Measurements from ENCODE around the gene ATRAID. TPM values are rescaled to one million over a fixed set of nuclear protein-coding genes. Genes with fewer than 3 reads are reported as not detected.
"Not testable (repeated sequence)": the region's sequence is repeated elsewhere in the genome, so short reads cannot be mapped to it uniquely, and the experiment has no call there.

The ATRAID gene
- total RNA-seq, 1 donor from 2014 or later = 150 TPM

- intact Hi-C loops (cut with DNase I) = loop anchor here (5.0 kb wide), 1 partner anchor 54 kb away; the partner anchor contains the start of gene PREB
- H3K27ac ChIP-seq = peak overlapping the region; percentile 68
Measured at GRCh38 chr2:27186613-27187345, 25.1 kb upstream of the ATRAID start.

GRCh38 chr2:27189989-27190388, 21.9 kb upstream of the ATRAID start:
- Histone ChIP-seq H3K36me3 (no peaks in the 10 kb centered on the region), H3K27me3 (no peaks in the 10 kb centered on the region), H3K4me3 (no peak overlapping the region), H3K27ac (no peak overlapping the region), H3K4me1 (peaks cover 6% of the 10 kb centered on the region), H3K9me3 (no peaks in the 10 kb centered on the region)
- no peak for DNase-seq (ENCODE audit: extremely low spot score in 2 of 2)
- intact Hi-C loops (cut with DNase I) = loop anchor here (5.0 kb wide), 2 partner anchors 58 to 88 kb away; partner anchors contain the start of gene PREB
- no peak for TF ChIP-seq POLR2AphosphoS5 (IDR thresholded peaks at IDR 0.05; ENCODE audit: insufficient read depth in 1 of 2, low read depth in 1 of 2)
- no peak for TF ChIP-seq POLR2A (IDR thresholded peaks at IDR 0.05)
- TF ChIP-seq, protein P1, sequence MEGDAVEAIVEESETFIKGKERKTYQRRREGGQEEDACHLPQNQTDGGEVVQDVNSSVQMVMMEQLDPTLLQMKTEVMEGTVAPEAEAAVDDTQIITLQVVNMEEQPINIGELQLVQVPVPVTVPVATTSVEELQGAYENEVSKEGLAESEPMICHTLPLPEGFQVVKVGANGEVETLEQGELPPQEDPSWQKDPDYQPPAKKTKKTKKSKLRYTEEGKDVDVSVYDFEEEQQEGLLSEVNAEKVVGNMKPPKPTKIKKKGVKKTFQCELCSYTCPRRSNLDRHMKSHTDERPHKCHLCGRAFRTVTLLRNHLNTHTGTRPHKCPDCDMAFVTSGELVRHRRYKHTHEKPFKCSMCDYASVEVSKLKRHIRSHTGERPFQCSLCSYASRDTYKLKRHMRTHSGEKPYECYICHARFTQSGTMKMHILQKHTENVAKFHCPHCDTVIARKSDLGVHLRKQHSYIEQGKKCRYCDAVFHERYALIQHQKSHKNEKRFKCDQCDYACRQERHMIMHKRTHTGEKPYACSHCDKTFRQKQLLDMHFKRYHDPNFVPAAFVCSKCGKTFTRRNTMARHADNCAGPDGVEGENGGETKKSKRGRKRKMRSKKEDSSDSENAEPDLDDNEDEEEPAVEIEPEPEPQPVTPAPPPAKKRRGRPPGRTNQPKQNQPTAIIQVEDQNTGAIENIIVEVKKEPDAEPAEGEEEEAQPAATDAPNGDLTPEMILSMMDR (IDR thresholded peaks at IDR 0.05) = no peak

More at GRCh38 chr2:27186613-27187345, 25.1 kb upstream of the ATRAID start:
- peaks cover 6% of the 10 kb centered on the region for H3K4me1 ChIP-seq
- H3K9me3 ChIP-seq = no peaks in the 10 kb centered on the region
- no peak for DNase-seq (ENCODE audit: extremely low spot score in 2 of 2)
- H3K4me3 ChIP-seq = no peak overlapping the region
- H3K27me3 ChIP-seq = no peaks in the 10 kb centered on the region
- no peaks in the 10 kb centered on the region for H3K36me3 ChIP-seq
- no peak for TF ChIP-seq POLR2A (IDR thresholded peaks at IDR 0.05)
- TF ChIP-seq, protein P1 (IDR thresholded peaks at IDR 0.05) = no peak
- TF ChIP-seq POLR2AphosphoS5 (IDR thresholded peaks at IDR 0.05; ENCODE audit: insufficient read depth in 1 of 2, low read depth in 1 of 2) = no peak

DNA sequence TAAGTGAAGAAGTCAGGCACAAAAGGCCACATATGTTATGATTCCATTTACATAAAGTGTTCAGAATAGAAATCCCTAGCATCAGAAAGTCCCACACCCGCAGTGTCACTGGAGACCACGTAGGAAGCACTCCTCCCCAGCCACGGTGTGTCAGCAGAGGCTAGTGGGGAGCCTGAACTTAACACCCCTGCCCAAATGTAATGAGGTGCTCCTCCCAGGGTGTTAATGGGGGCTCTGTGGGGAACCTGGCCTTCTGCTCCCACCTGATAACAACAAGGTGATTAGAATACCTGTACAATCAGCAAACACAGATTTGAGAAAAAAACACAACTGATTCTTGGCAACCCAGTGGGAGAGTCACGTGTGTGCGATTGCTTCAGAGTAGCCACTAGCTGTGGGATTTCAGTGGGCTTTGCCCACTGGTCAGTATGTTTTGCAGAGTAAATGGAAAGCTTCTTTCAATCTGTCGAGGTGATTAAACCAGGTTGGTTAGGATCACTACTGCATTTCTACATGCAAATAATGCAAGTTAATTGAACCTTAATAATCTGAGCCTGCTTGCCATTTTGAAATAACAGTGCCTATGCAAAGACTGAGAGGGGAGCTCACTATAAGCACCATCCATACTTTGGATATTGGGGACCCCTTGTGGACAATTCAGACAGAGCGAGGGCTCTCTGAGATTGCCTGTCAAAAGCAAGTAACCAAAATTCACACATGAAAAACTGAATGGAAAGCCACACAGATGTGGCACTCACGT, 20.6 kb upstream of the ATRAID start:
- no peak for DNase-seq (ENCODE audit: extremely low spot score in 2 of 2)
- TF ChIP-seq POLR2A (IDR thresholded peaks at IDR 0.05) = no peak
- TF ChIP-seq, protein P1 (IDR thresholded peaks at IDR 0.05) = peak; percentile 34 to 70 (median 38)
- TF ChIP-seq POLR2AphosphoS5 (IDR thresholded peaks at IDR 0.05; ENCODE audit: insufficient read depth in 1 of 2, low read depth in 1 of 2) = no peak
- no peak overlapping the region for H3K27ac ChIP-seq
- no peaks in the 10 kb centered on the region for H3K9me3 ChIP-seq
- no peak overlapping the region for H3K4me3 ChIP-seq
- H3K4me1 ChIP-seq = peaks cover 4% of the 10 kb centered on the region
- no peaks in the 10 kb centered on the region for H3K36me3 ChIP-seq
- no peaks in the 10 kb centered on the region for H3K27me3 ChIP-seq
- intact Hi-C loops (cut with DNase I) = loop anchor here (5.0 kb wide), 1 partner anchor 89 kb away; no protein-coding TSS in a partner anchor

DNA sequence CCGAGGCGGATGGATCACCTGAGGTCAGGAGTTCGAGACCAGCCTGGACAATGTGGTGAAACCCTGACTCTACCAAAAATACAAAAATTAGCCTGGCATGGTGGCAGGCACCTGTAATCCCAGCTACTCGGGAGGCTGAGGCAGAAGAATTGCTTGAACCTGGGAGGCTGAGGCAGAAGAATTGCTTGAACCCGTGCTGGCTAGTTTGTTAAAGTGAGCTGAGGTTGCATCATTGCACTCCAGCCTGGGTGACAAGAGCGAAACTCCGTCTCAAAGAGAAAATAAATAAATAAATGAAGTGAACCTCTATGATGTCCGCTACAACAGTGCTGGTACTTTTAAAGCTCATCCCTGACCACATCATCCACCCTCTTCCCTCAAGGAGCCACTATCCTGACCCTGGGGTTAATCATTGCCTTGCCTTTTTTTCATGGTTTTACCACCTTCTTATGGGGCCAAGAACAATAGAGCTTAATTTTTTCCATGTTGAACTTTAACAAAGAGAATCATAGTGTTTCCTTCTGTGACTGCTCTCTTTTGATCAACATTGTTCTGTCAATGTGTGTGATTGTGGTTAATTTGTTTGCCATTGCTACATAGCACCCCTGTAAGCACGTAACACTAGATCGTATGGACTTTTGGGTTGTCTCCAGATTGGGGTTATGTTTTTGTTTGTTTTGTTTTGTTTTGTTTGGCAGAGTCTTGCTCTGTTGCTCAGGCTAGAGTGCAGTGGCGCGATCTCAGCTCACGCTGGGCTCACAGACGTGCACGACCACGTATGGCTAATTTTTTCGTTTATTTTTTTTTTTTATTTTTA, 17.1 kb upstream of the ATRAID start:
- H3K4me3 ChIP-seq = no peak overlapping the region

GRCh38 chr2:27195799-27196198, 16.0 kb upstream of the ATRAID start:
- DNase-seq (ENCODE audit: extremely low spot score in 2 of 2); H3K9me3 ChIP-seq; H3K4me1 ChIP-seq; intact Hi-C loops (cut with DNase I); H3K4me3 ChIP-seq; H3K27me3 ChIP-seq; H3K36me3 ChIP-seq; H3K27ac ChIP-seq: not testable (repeated sequence)

More for the DNA sequence above, 17.1 kb upstream of the ATRAID start:
- no peaks in the 10 kb centered on the region for H3K27me3 ChIP-seq
- TF ChIP-seq POLR2A (IDR thresholded peaks at IDR 0.05) (no peak), POLR2AphosphoS5 (IDR thresholded peaks at IDR 0.05; ENCODE audit: insufficient read depth in 1 of 2, low read depth in 1 of 2) (no peak)
- TF ChIP-seq, protein P1 (IDR thresholded peaks at IDR 0.05) = no peak
- no peak overlapping the region for H3K27ac ChIP-seq
- H3K9me3 ChIP-seq = no peaks in the 10 kb centered on the region
- intact Hi-C loops (cut with DNase I) = loop anchor here (5.0 kb wide), 1 partner anchor 92 kb away; no protein-coding TSS in a partner anchor
- DNase-seq (ENCODE audit: extremely low spot score in 2 of 2) = no peak
- H3K36me3 ChIP-seq = no peaks in the 10 kb centered on the region
- H3K4me1 ChIP-seq = no peaks in the 10 kb centered on the region

DNA sequence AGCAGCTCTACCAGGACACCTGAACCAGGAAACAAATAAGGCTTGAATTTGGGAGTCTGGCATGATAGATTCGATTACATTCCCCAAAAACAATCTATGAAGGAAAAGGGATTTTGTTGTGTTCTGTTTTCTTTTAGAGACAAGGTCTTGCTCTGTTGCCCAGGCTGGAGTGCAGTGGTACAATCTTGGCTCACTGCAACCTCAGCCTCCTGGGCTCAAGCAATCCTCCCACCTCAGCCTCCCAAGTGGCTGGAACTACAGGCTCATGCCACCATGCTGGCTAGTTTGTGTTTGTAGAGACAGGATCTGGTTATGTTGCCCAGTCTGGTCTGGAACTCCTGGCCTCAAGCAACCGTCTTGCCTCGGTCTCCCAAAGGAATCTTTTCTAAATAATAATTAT, 13.8 kb upstream of the ATRAID start:
- H3K9me3 ChIP-seq; H3K27ac ChIP-seq; intact Hi-C loops (cut with DNase I); H3K4me1 ChIP-seq; H3K27me3 ChIP-seq; DNase-seq (ENCODE audit: extremely low spot score in 2 of 2); H3K4me3 ChIP-seq: not testable (repeated sequence)
- H3K36me3 ChIP-seq = peaks cover 0 to 17% of the 10 kb centered on the region in 2 donors
